ENCODE data around the gene AATF.
"Not testable (repeated sequence)": the region's sequence is repeated elsewhere in the genome, so short reads cannot be mapped to it uniquely, and the experiment has no call there.

The AATF gene

GRCh38 chr17:37052450-37052849 lies 103.7 kb downstream of the AATF start:
- no peak for DNase-seq

GRCh38 chr17:37054894-37055293 lies 106.1 kb downstream of the AATF start:
- DNase-seq = no peak

GRCh38 chr17:37056622-37057021 lies 107.9 kb downstream of the AATF start:
- DNase-seq = no peak

GRCh38 chr17:37059493-37059892 lies 110.7 kb downstream of the AATF start:
- DNase-seq = no peak

- no peak for DNase-seq
These were observed 111.3 kb downstream of the AATF start for GRCh38 chr17:37060094-37060493.

- no peak for DNase-seq
These were observed 112.2 kb downstream of the AATF start for GRCh38 chr17:37060928-37061327.

- DNase-seq = no peak
These were observed 113.3 kb downstream of the AATF start for GRCh38 chr17:37062021-37062420.

GRCh38 chr17:37064206-37064605 lies 115.5 kb downstream of the AATF start:
- no peak for DNase-seq

- DNase-seq = no peak
These were observed 116.2 kb downstream of the AATF start for GRCh38 chr17:37064956-37065355.

GRCh38 chr17:37065486-37066321 lies 117.0 kb downstream of the AATF start:
- no peak for DNase-seq

GRCh38 chr17:37066322-37067255 lies 117.8 kb downstream of the AATF start:
- DNase-seq = no peak

- no peak for DNase-seq
These were observed 118.9 kb downstream of the AATF start for GRCh38 chr17:37067555-37068111.

- no peak for DNase-seq
These were observed 119.5 kb downstream of the AATF start for GRCh38 chr17:37068266-37068665.

GRCh38 chr17:37069087-37069486 lies 120.3 kb downstream of the AATF start:
- no peak for DNase-seq

- not testable (repeated sequence) for DNase-seq
These were observed 124.7 kb downstream of the AATF start for GRCh38 chr17:37073464-37073863.

GRCh38 chr17:37079065-37079708 lies 130.4 kb downstream of the AATF start:
- no peak for DNase-seq

GRCh38 chr17:37079735-37080134 lies 131.0 kb downstream of the AATF start:
- DNase-seq = peak; percentile 42 to 49

- DNase-seq = peak in 1 of 2 experiments; percentile 2
These were observed 132.5 kb downstream of the AATF start for GRCh38 chr17:37081287-37081686.

GRCh38 chr17:37082311-37082860 lies 133.6 kb downstream of the AATF start:
- no peak for DNase-seq

- DNase-seq = no peak
These were observed 134.2 kb downstream of the AATF start for GRCh38 chr17:37082985-37083384.

- DNase-seq = no peak
These were observed 134.7 kb downstream of the AATF start for GRCh38 chr17:37083456-37083855.

GRCh38 chr17:37084372-37084771 lies 135.6 kb downstream of the AATF start:
- no peak for DNase-seq

GRCh38 chr17:37086334-37086733 lies 137.6 kb downstream of the AATF start:
- no peak for DNase-seq

All from AML-193 (cell line).